HG02610 (cell line): ENCODE data around the gene LPP.

Experiments used
- ATAC-seq: cut with Tn5 transposase; IDR thresholded peaks from one replicate; pipeline ENCODE4 v1.9.1; 2021; ENCODE audit warnings: mild to moderate bottlenecking, moderate library complexity; ENCODE audit not compliant: unreplicated experiment

Gene LPP

GRCh38 chr3:188503647-188504046 is 349.7 kb downstream of the LPP start:
- ATAC-seq = no peak

DNA sequence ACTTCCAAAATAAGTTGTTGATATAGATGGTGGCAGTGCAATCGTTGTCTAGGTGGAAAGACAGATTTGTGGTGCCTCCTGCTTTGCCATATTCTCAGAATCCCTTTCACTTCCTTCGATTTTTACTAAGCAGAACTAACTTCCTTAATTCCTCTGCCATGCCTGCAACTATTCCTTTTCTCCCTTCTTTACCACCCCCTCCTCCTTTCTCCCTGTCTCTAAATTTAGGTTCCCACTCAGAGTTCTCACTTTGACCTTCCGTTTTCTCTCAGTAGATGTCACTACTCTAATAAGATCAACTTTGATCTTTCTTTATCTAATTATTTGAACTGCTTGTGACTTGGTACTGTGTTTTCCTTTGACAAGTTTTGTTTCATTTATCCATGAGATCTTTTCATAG is 351.2 kb downstream of the LPP start:
- no peak for ATAC-seq

GRCh38 chr3:188505911-188506310 is 352.0 kb downstream of the LPP start:
- no peak for ATAC-seq

GRCh38 chr3:188506446-188506845 is 352.5 kb downstream of the LPP start:
- no peak for ATAC-seq

GRCh38 chr3:188507244-188507720 is 353.3 kb downstream of the LPP start:
- no peak for ATAC-seq

- no peak for ATAC-seq
These were observed 354.5 kb downstream of the LPP start for GRCh38 chr3:188508454-188508853.

- no peak for ATAC-seq
These were observed 355.4 kb downstream of the LPP start for GRCh38 chr3:188509316-188509715.

- ATAC-seq = no peak
These were observed 356.4 kb downstream of the LPP start for GRCh38 chr3:188510366-188510765.

DNA sequence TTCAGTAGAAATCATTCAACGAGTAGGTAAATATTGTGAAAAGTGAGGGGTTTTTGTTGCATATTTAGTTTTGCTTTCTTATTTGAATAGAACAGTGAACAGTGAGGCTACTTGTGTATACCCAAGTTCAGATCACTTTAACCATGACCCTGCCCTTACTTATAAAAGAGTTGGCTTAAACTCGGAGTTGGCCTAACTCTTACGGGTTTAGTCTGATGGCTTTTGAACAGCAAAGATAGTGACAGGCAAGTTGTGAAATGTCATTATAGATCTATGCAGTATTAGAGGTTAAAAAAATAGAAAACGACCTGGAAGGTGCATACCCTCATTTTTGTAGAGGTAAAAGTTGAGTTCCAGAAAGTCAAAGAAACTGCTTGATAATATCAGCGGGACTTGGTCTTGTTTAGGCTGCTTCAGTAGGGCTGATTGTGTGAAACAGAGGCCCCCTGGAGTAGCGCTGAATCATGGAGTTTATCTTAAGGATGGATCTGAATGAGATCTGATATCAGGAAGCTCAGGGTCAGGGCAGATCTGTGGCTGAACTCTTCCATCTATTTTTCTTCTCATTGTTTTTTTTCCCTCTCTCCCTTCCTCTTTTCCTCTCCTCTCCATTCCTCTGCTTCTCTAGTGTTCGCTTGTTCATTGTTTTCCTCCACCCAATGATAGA is 359.8 kb downstream of the LPP start:
- ATAC-seq = no peak

DNA sequence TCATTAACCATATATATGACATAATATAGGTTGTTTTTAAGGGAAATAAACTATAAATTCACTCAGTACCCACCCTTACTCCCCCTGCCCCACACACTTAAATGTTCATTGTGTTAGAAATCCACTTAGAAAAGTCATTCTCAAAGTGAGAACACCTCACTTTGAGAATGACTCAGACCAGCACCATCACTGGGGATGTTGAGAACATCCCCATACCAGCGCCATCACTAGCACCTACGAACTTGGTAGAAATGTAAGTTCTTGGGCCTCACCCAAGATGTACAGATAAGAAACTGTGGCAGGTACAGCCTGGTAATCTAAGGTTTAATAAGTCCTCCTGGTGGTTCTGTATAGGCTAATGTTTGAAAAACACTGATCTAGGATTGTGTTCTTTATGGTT is 362.6 kb downstream of the LPP start:
- ATAC-seq = no peak

- ATAC-seq = no peak
These were observed 364.5 kb downstream of the LPP start for GRCh38 chr3:188518416-188518815.

GRCh38 chr3:188518835-188519452 is 365.0 kb downstream of the LPP start:
- no peak for ATAC-seq

DNA sequence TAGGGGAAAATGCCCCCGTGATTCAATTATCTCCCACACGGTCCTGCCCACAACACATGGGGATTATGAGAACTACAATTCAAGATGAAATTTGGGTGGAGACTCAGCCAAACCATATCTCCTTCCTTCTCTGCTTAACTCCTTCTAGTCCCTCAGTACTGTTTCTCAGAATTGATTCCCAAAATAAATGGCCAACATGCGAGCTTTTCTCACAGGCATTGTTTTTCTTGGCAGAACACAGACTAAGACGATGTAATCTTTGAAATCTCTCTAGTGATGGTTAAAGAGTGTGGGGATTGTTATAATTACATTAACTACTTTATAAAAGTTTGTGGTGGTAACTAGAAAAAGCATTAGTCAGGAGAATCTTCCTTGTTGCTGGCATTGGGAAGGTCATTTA is 366.5 kb downstream of the LPP start:
- ATAC-seq = no peak

- no peak for ATAC-seq
These were observed 368.2 kb downstream of the LPP start for GRCh38 chr3:188522115-188522514.

GRCh38 chr3:188523291-188523690 is 369.3 kb downstream of the LPP start:
- ATAC-seq = no peak

DNA sequence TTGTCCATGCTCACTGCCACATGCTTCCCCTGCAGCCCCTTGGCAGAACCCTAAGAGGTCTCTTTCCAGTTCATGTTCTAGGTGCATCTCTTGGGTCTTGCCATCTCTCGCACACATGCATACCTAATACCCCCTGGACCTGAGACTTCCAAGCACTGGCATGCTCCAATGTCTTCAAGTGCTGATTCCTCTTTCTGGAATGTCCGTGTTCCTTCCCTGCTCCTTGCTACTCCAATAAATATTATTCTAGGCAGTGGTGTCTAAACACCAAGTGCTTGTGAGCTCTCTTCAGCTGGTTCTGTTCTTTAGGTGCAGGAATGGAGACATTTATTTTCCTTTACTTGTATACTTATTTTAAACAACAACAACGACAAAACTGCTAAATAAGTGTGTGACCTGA is 370.1 kb downstream of the LPP start:
- ATAC-seq = no peak

GRCh38 chr3:188526057-188526456 is 372.1 kb downstream of the LPP start:
- no peak for ATAC-seq

- ATAC-seq = no peak
These were observed 373.4 kb downstream of the LPP start for GRCh38 chr3:188527389-188527788.

DNA sequence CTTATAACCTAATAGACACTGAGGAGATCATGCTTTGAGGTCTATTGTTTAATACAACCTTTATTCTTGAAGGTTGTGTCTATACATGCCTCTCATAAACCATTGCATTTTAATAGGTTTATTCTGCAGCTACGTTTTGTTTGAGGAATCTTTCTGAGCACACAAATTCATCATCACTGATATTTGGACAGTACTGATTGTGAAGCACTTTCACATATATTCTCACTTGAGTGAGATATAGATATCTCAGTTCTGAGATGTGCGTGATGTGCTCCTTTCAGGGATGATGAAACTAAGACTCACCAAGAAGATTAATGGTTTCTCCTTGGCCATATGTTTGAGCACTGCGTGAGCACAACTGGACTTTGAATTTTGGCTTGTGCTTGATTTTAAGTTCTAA is 374.4 kb downstream of the LPP start:
- no peak for ATAC-seq

DNA sequence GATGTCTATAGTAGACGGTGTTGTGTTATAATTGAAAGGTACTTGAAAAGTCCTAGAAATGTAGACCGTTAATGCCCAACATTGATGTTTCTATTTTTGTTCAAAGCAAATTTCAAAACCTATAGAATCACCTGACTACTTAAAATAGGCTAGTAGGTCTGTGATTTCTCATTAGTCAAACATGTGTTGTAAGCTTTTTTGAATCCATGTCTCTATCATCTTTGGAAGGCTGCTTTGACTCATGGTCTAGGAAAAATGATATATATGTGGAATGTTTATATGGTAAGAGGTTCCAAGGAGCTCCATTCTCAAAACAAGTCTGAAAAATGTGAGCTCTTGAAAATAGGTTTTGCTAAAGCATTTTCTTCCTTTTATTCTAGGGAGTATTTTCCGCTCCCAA is 375.3 kb downstream of the LPP start:
- ATAC-seq = no peak

- ATAC-seq = no peak
These were observed 376.3 kb downstream of the LPP start for GRCh38 chr3:188530226-188530625.

GRCh38 chr3:188531210-188531609 is 377.3 kb downstream of the LPP start:
- no peak for ATAC-seq

DNA sequence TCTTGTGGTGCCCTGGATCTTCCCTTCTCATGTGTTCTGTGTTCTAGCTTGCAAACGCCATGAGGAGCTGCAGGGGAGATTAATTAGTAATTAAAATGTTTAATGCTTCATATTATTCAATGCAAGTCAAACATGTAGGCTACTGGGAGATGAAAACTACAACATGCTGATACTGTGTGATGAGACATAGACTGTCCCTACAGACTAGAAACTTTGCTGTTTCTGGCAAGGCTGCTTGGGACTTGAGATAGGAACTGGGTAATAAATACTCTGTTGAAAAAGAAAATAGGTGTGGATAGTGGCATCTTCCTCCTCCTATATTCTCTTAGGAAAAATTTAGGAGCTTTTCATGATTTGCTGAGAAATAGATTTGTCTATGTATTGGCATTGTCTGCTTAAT is 379.2 kb downstream of the LPP start:
- ATAC-seq = no peak
